Esophagus muscularis mucosa (tissue), 2 donors: Measurements from ENCODE around the gene PAXIP1.
"Not testable (repeated sequence)": the region's sequence is repeated elsewhere in the genome, so short reads cannot be mapped to it uniquely, and the experiment has no call there.

ENCODE experiments used
- POLR2A ChIP-seq: fragments of 450-650 bp; IDR thresholded peaks from one replicate; pipeline ENCODE4 v1.6.1; 2017; ENCODE audit warnings: antibody characterized with exemption, moderate library complexity, mild to moderate bottlenecking, low read depth
- POLR2AphosphoS5 ChIP-seq, 2 donors: sonication (generic); formaldehyde crosslinking; IDR thresholded peaks; one replicate each; pipeline ENCODE4 v1.6.1; 2017; ENCODE audit warnings: antibody characterized with exemption in 2 of 2

DNA sequence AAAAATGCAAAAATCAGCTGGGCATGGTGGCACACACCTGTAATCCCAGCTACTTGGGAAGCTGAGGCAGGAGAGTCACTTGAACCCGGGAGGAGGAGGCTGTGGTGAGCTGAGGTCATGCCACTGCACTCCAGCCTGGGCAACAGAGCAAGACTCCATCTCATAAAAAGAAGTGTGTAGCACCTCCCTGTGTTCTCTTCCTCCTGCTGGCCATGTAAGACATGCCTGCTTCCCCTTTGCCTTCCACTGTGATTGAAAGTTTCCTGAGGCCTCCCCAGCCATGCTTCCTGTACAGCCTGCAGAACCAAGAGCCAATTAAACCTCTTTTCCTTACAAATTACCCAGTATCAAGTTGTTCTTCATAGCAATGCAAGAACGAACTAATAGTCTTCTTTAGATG, 80.5 kb downstream of the PAXIP1 start:
- TF ChIP-seq POLR2A; POLR2AphosphoS5 (IDR thresholded peaks at IDR 0.05): not testable (repeated sequence)
